HG03342 (cell line): ENCODE results near the gene ANGPTL2.

Experiments used
- ATAC-seq: cut with Tn5 transposase; IDR thresholded peaks from one replicate; pipeline ENCODE4 v1.9.1; 2021; ENCODE audit warnings: mild to moderate bottlenecking, moderate library complexity; ENCODE audit not compliant: unreplicated experiment

ANGPTL2 gene

DNA sequence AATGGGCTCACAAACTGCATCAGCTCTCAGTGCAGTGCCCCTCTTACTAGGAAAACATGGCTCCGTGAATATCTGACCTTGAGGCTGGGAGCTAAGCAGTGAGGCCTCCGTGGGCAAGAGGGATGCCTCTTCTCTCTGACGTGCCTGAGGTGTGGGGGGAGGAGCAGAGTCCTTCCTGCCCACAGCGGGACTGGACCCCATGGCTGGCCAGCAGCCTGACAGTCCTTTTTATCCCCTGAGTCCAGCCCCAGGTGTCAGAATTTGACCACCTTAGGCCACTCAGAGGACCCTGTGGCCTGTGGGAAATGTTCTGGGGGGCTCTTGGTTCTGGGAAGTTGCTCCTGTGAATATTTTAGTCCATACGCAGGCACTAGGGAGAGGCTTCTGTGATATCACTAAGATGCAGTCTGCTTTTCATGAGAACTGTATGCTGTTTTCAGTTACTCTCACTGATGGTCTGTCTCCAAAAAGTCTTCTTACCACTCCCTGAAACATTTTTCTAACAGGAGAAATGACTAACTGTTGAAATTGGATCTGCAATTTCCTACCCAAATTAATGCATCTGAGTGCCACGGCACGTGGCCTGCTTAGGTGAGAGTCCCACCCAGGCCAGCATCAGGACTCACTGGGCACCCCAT, 23.4 kb downstream of the ANGPTL2 start:
- ATAC-seq, result no peak

DNA sequence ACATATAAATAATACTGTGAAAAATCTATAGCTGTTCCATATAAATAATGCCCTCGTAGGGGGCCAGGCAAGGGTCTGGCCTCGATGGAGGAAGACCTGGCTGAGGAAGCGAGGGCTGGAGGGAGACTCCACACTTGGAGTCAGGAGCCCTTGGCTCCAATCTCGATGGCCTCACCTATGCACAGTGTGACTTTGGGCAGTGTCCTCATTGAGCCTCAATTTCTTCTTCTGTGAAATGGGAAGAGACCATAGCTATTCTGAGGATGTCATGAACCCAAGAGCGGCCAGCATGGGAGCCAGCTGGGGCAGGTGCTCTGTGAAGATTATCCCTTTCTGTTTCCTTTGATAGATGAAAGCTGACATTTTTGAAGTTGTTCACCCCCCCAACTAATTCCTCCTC, 24.8 kb downstream of the ANGPTL2 start:
- ATAC-seq, result no peak

DNA sequence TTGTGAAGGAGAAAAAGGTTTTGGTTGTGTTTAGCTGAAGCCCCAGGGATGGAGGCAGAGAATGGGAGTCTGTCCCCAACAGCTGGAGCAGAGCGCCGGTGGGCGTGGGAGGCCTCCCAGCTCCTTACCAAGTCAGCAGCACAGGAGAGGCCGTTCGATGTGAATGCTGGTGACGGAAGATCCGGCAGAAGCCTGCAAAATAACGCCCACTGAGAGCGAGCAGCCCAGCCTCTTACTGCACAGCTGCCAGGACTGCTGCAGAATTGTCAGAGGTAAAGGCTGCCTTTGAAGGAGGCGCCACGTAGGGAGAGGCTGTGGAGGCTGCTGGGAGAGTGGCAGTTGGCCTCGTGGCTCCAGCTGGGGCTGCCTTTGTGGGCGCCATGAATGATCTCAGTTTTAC, 26.2 kb downstream of the ANGPTL2 start:
- ATAC-seq, result no peak

DNA sequence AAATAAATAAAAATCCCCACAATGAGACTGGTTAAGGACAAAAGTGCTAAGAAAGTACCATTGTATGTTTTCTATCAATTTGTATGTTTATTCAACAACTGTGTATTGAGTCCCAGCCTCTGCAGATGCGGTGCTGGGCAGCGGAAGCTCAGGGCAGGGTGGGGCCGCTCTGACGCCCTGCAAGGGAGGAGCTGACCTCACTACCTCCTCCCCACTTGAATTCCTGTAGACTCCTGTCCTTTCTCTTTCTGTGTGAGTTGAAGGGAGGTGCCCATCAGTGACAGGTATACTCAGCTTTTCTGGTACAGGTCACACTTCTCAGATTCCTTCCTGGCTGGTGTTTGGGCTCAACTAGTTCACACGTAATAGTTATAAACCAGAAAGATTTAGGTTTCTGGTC, 27.0 kb downstream of the ANGPTL2 start:
- no peak for ATAC-seq

DNA sequence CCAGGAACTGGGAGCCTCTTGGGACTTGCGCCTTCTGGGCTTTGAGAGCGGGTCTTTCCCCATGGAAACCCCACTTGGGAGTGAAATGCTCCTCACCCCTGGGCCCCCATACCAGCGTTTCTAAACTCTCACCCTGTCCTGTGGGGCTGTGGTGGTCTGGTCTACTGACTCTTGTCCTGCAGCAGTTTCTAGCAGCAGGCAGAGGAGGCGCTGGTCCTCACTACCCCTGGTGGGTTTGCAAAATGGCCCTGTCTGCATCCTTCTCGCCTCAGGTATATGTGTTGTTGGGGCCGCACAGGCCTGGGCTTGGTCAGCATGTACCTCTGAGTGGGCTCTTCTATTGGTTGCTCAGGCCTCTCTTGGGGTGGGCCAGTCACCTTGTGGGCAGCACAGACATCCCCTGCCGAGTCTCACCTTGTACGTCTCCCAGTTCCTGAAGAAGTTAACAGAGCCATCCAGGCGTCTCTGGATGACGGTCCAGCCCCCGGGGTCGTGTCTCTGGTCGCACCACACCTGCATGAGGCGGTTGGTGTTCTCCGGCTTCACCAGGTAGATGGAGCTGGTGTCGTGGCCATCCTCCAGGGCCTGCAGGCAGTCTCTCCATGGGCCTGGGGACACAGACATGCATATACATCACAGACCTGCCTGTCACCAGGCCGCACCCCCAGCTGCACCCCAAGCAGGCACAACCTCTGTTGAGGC, 29.0 kb downstream of the ANGPTL2 start:
- no peak for ATAC-seq

DNA sequence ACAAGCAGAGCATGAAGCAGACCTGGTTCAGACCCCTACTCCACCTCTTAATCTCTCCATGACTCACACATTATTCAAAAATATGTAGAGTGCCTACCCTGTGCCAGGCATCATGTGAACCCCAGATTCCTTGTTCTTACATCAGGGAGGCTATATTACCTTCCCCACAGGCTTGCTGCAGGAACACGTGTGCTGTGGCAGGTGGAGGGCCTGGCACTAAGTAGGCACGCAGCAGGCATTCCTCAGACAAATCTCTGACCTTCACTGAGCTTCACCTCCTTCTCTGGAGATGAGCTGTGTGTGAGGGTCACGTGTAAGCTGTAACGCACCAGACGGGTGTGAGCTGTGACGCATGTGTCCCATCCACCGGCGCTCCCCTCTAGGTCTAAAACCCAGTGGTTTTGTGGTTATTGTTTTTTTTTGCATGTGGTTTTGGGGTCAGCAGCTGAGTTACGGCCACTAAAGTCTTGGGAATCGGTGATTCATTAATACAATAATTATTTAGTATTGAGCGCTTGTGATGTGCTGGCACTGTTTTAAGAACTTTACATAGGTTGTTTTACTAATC, 30.3 kb downstream of the ANGPTL2 start:
- no peak for ATAC-seq

DNA sequence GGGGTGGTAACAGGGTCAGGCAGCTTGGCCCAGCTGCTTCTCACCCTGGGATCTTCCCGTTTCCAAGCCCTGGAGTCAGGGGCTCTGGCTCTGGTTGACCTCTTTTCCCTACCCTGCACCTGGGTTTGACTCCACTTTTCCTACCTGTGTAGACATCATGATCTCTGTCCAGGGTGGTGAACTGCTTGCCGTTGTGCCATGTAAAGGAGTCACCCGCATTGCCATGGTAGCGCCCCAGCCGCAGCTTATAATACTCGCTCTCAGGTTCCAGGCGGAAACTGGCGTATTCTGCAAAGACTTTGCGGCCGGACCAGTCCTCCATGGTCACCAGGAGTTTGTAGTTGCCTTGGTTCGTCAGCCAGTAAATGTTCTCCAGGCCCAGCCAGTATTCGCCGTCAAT, 30.9 kb downstream of the ANGPTL2 start:
- no peak for ATAC-seq

DNA sequence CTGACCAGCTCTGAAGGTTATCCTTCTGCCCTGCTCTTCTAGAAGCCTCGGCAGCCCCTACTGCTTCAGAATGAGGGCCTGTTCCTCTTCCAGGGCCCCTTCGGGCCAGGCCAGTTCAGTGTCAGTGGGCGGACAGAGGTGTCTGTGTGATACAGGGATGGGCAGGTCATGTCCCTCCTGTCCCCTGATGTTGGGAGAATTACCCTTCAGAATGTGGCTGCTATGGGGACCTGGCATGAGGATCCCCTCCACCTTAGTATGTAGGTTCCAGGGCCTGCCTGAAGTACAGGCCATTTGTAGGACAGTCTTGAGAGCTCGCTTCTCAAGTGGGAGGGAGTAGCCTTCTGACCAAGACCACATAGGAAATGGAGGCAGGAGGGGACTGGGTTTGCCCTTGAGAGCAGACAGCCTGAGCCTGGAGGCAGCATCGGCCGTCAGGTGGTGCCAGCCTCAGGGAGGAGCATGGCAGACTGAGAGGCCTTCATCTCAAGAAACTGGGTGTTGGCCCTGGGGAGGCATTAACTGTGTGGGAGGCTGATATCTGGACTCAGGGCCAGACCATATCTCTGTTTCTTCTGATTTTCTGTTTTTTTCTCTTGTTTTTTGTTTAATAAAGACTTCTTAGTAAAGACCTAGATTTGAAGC, 32.0 kb downstream of the ANGPTL2 start:
- no peak for ATAC-seq

DNA sequence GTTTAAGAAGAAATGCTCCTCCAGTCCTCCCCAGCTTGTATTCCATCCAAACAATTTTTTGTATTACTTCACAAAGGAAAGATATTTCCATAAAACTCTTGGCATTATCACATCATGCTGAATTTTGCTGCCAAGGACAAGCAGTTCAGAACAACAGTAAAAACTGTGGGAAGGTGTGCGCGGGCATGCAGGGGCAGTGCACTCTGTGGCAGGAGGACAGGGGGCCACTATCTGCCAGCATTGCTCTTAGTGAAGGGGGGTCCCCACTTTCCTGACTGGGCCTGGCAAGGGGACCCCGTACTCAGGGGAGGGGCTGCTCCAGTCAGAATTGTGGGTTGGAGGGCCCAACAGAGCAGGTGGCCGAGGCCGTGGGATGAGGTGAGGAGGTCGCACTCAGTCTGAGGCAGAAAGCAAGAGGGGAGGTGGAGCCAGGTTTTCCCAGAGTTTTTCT, 32.8 kb downstream of the ANGPTL2 start:
- ATAC-seq, result no peak

DNA sequence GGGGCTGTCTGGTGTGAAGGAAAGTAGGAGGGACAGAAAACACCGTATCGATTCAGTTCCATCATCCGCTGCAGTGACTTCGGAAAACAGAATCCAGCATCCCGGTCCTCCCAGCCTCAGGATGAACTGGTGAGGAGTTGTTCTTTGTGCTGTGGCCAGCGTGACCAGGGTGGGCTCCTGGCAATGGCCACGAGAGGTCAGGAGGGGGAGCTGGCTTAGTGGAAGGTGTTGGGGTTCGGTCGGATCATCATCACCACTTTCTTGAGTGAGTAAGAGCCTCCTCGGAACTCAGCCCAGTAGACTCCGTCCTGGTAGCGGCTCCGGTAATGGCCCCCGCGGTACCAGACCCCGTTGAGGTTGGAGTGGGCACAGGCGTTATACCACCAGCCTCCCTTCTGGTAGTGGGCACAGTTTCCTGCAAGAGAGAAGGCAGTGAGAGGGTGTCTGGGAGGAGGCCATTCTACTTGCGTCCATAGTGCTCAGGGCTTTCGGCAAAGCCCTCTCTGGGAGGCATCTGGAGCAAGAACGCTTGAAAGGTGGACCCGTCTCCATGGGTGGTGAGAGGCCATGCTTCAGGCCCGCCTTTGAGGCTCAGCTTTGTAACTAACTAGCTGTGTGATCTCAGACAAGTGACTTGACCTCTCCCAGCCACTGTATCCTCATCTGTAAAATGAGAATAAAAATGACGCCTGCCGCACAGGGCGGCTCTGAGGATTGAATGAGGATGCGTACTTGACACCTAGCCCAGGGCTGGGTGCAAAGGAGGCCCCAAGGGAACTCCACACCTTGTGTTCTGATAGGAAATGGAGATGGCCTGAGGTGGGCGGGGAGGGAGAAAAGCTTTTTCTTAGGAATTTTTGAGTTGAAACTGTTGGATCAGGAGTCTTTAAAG, 33.5 kb downstream of the ANGPTL2 start:
- no peak for ATAC-seq

DNA sequence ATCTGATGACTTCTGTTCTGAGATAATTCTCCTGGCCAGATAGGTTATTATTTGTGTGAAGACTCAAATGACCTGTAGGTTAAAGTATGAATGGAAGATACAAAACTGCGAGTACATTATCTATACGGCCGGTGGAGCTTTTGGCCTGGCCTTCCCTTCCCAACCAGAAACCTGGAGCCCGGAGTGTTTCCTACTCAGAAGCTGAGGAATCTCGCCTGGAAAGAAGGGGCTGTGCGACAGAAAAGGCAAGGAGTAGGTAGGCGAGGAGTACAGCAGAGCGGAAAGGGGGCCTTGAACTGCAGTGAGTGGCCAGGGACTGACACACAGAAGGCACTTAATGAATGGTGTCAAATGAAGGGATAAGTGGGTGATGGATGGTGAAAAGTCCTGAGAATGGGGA, 34.6 kb downstream of the ANGPTL2 start:
- no peak for ATAC-seq

DNA sequence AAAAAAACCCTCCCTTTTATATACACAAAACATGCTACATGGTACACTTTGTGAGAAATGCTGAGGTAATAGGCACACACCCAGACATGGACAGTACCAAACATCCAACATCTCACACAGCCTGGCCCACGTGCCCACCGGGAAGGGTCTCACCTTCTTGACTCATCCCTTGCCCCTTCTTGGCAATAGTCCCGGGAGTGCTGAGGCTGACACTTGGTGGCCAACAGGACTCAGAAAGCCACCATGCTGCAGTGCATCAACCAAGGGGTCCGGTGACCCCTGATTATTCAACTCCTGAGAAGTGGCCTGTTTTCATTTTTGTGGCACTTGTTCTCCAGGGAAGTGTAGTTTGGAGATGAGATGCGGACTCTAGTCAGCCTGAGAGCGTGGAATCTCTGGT, 35.0 kb downstream of the ANGPTL2 start:
- no peak for ATAC-seq

DNA sequence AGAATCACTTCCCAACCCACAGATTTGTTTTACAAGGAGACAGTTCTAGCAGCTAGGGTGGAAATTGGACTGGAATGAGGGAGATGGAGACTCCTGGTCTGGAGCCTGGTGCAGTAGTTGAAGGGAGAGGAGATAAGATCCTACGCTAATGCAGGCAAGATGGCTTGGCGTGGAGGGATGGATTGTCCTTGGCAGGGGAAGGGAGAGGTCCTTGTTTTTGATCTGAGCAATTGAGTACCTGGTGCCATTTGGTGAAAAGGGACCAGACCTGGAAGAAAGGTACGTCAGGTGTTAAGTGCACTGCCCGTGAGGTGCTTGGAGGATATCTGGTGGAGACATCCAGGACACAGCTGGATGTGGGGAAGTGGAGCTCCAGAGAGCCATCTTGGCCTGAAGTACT, 35.7 kb downstream of the ANGPTL2 start:
- ATAC-seq, result no peak

DNA sequence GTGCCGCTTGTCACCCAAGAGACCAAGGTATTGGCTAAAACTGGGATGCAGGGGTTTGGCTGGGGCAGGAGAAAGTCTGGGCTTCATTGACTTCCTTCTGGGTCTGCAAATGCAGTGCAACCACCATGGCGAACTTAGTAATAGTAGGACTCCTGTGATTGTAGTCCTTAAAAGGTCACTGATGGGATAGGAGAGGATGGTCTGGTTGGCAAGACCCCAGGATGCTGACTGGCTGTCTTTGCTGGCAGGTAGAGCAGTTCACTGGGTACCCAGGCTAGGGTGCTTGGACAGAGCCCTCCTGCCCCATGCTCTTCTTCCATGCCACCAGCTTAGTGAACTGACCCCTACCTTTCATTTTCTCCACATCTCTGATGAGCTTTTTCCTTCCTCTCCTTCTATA, 37.2 kb downstream of the ANGPTL2 start:
- ATAC-seq, result no peak

DNA sequence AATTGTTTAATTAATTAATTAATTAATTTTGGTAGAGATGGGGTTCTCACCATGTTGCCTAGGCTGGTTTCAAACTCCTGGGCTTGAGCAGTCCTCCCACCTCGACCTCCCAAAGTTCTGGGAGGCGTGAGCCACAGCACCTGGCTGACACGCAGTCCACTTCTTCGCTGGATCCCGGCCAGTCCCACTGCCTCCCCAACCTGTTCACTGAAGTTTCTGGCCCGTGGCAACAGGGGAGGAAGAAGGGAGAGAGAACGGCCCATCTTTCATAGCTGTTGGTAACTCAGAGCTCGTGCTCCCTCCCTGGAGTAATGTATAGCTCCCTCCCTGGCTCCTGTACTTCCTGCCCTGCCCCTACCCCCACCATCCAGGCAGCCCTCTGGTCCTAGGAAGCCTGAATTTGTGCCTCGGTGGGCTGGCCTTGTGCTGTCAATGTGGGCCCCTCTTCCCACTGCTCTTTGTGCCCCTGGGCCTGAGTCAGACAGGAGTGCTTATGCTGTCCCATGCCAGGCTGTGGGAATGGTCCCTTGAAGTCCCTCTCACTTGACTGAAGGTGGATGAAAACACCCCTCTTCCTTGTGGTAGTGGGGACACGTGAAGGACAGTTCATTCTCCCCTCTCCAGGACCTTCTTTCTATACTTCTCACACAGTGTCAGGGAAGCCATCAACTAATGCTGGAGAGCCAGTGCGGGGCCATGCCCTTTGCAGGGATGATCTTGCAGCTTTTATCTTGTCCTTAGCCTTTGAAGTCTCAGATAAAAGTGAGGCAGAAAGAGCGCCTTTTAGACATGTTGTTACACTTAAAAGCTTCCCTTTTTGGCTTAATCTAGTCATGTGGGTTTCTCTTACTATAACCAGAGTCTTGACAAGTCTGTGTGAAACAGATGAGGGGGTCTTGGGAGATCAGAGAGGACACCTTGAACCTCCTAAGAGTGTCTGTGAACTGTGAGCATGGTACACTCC, 38.1 kb downstream of the ANGPTL2 start:
- no peak for ATAC-seq

DNA sequence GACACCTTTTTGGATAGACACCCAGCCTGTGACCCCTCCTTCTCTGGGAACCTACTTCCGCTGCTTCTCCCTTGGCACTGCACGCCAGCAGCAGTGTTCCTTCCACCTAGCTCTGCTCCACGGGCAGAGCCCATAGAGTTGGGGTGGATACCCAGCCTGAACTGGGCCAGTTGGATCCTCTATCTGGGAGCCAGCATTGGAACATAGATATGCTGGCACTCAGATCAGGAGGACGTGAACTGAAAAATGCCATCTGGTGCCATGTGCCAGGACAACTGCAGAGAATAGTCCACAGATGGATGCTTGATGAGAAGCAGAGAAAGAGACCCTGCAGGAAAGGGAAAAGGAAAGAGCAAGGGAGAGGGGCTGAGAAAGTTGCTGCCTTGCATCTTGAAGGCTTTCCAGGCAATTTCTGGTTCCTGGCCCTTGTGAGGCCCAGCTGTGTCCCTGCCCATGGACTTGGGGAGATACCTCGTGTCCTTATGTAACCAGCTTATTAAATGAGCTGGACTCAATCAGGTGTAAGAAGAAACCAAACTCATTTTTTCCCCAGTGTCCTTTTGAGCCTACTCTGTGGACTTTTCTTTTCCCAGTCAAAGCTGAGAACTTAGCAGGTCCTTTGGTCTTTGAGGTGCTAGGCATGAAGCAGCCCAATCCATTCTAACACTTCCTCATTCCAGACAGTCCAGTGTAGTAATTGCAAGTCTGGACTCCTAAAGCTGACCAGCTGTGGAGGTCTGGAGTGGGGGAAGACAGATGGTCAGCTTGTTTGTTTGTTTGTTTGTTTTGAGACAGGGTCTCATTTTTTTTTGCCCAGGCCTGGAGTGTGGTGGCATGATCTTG, 39.1 kb downstream of the ANGPTL2 start:
- no peak for ATAC-seq

DNA sequence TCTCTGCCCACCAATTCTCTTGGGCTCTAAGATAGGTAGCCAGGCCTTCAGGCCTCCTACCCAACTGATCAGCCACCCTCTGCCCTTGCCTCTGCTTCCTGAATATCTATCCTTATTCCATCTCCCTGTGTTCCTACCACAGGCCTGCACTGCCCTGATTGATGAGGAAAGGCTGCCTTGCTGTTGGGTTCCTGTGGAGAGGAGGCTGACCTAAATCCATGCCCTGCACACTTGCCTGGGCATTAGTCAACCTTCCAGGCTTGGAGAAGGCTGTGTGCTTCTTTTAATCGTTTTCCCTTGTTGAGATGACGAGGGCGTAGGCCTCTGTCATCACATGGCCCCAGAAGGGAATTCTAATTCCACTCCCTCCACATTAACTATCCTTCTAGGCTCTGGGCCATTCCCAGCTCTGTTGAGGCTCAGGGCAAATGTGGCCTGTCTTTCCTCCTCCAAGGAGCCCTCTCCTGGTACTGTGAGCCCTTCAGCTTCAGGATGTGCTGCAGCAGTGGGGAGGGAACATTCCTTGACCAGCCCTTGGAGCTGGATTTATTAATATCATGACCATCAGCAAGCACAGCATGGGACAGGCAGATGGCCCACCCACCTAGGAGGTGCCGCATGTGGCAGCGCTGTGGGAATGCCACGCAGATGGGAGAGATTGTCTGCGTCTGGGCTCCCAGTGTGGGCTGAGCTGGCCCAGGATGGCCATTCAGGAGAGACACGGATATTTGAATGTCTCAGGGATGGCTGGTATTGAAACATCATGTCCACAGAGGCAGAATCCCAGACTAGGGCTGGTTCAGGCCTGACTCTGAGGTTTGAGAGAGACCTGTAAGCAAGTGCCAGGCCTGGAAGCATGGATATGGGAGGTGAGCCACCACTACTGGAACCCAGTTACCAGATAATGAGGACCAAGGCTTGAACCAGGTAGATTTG, 40.9 kb downstream of the ANGPTL2 start:
- ATAC-seq, result no peak
